ENCODE data around the gene BCL6B. TPM values are rescaled to one million over a fixed set of nuclear protein-coding genes. Genes with fewer than 3 reads are reported as not detected.
A peak's percentile ranks its signal among the peaks of the same experiment; 100 is the strongest.

Gene BCL6B
- total and polyA plus RNA-seq, 10 of the 15 experiments (the other 5 are each of a cell fraction or from before 2014, with no cell fraction given), result 0.06 to 0.85 (median 0.11) TPM; not detected in 1

GRCh38 chr17:7045492-7046126, 22.8 kb downstream of the BCL6B start:
- no peaks in the 10 kb centered on the region for H3K36me3 ChIP-seq (ENCODE audit: control insufficient read depth in 2 of 2, insufficient read depth in 2 of 2, low read length in 1 of 2)
- no peak overlapping the region for H2AFZ ChIP-seq (ENCODE audit: control insufficient read depth, low read depth, low read length)
- RAD21 ChIA-PET (ENCODE audit: unreplicated experiment), result interaction anchor here (0.6 to 10.0 kb wide), 27 partner anchors 9 to 291 kb away, joined by 3 to 269 read pairs (median 4); partner anchors contain the start of genes ACADVL, ACAP1, BCL6B and DLG4
- H3K9me3 ChIP-seq (replicated peaks; ENCODE audit: control insufficient read depth, insufficient read depth, low read length), result no peaks in the 10 kb centered on the region
- CTCF ChIA-PET, result interaction anchor here (0.6 to 21.9 kb wide), 46 partner anchors 9 to 642 kb away, joined by 3 to 590 read pairs (median 5); partner anchors contain the start of genes ACADVL, ACAP1, ASGR1 and DLG4
- H3K79me2 ChIP-seq (ENCODE audit: control insufficient read depth, insufficient read depth, low read length), result no peaks in the 10 kb centered on the region
- peaks cover 17% of the 10 kb centered on the region for H3K4me1 ChIP-seq (ENCODE audit: control insufficient read depth, insufficient read depth, low read length)
- SMC1A ChIA-PET (ENCODE audit: uncharacterized antibody, unreplicated experiment), result interaction anchor here (0.7 to 13.6 kb wide), 23 partner anchors 8 to 310 kb away, joined by 3 to 356 read pairs (median 5); partner anchors contain the start of genes ACADVL, ACAP1, DLG4 and NEURL4
- ATAC-seq, result peak; percentile 62
- no peaks in the 10 kb centered on the region for H4K20me1 ChIP-seq (ENCODE audit: control insufficient read depth, insufficient read depth)
- no peak overlapping the region for H3K4me3 ChIP-seq
- no peak for FAIRE-seq
- TF ChIP-seq EP300 (IDR thresholded peaks at IDR 0.05; ENCODE audit: borderline replicate concordance in 1 of 2, control insufficient read depth in 1 of 2, low read depth in 2 of 2, low read length in 2 of 2) (no peak), SMARCA5 (IDR thresholded peaks at IDR 0.05) (peak; percentile 63; the same call in 1 of the 2 replicates), SKIL (IDR thresholded peaks at IDR 0.05; ENCODE audit: low read depth, poor library complexity, severe bottlenecking) (peak; percentile 54), ZBTB40 (IDR thresholded peaks at IDR 0.05; ENCODE audit: borderline replicate concordance) (peak; percentile 55; the same call in 1 of the 2 replicates), SMC3 (IDR thresholded peaks at IDR 0.05; ENCODE audit: borderline replicate concordance, low read length) (peak; percentile 87), CTCF (IDR thresholded peaks at IDR 0.05 in 2 of 3, conservative IDR thresholded peaks at IDR 0.05 in 1 of 3; ENCODE audit: control insufficient read depth in 2 of 3, extremely low read depth in 1 of 3, insufficient read depth in 1 of 3, low read depth in 3 of 3, low read length in 3 of 3) (peak; percentile 58 to 87 (median 65)), CBX3 (IDR thresholded peaks at IDR 0.05; ENCODE audit: borderline replicate concordance, low read depth) (no peak), RAD21 (IDR thresholded peaks at IDR 0.05; ENCODE audit: insufficient read depth, low read depth, low read length) (peak; percentile 95), SREBF1 (IDR thresholded peaks at IDR 0.05; ENCODE audit: low read length) (no peak), NBN (IDR thresholded peaks at IDR 0.05) (0 out of 2 replicates have a peak, but pooled peaks have one; percentile 28), CBX5 (IDR thresholded peaks at IDR 0.05; ENCODE audit: low read depth) (no peak), RB1 (IDR thresholded peaks at IDR 0.05; ENCODE audit: borderline replicate concordance) (0 out of 2 replicates have a peak, but pooled peaks have one; percentile 70)
- WGBS (ENCODE audit: insufficient coverage, insufficient replicate concordance, low lambda C conversion rate, missing lambda C conversion rate), result 37% methylated on average over 5 of the region's 5 CpGs
- intact Hi-C loops (cut with micrococcal nuclease; ENCODE audit: unreplicated experiment) (loop anchor here (1.0 to 10.0 kb wide), 4 partner anchors 91 to 389 kb away; partner anchors contain the start of genes FGF11 and TMEM102), in situ Hi-C loops (cut with MboI) (loop anchor here (25.0 kb wide), 1 partner anchor 517 kb away; the partner anchor contains the start of genes SENP3 and TNFSF13)
- no peak overlapping the region for H3K9ac ChIP-seq (ENCODE audit: control insufficient read depth, insufficient read depth, low read length)
- POLR2A ChIA-PET, result interaction anchor here (0.6 to 2.6 kb wide), 11 partner anchors 10 to 641 kb away, joined by 3 to 35 read pairs (median 4); partner anchors contain the start of genes ACAP1, GABARAP, SLC16A13 and TP53
- peaks cover 0 to 2% of the 10 kb centered on the region in 2 experiments; a peak in 2 of 4 replicates for H3K27me3 ChIP-seq (replicated peaks in 1 of 2; ENCODE audit: control insufficient read depth in 2 of 2, insufficient read depth in 2 of 2, low read length in 1 of 2)
- H3K27ac ChIP-seq (ENCODE audit: control insufficient read depth, insufficient read depth), result no peak overlapping the region
- DNase-seq (ENCODE audit: low read depth, low spot score), result peak; percentile 53
- peak overlapping the region; percentile 63 for H3K4me2 ChIP-seq (ENCODE audit: control insufficient read depth, insufficient read depth)
- no TSS peak for BruUV-seq (replicated peaks)

Data from GM12878 (cell line).